NCI-H2081 (cell line): Measurements from ENCODE around the gene PRKCA.

Experiments
- DNase-seq, 2 experiments: peaks; one replicate each; lab custom pipeline; 2025; lab: John Stamatoyannopoulos, UW

Gene PRKCA

GRCh38 chr17:66518677-66519076 is 216.3 kb downstream of the PRKCA start:
- no peak for DNase-seq

DNA sequence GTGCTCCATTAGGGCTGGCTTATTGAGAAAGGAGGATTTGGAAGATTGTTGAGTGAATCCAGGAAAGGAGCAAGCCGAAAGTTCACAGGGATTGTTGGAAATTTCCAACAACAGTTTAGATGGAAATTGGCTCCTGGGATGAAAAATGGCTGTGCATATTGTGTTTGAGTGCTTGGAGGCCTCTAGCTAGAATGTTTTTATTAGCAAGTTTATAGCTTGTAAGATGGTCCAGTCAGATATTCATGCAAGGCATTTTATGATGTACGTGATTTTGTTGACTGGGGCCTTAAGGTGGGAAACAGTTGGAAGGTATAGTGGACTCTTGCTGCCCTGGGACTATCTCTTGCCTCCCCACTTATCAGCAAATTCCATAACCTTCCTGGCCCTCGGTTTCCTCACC is 216.7 kb downstream of the PRKCA start:
- DNase-seq = no peak

- no peak for DNase-seq
Measured at GRCh38 chr17:66520999-66521398, 218.6 kb downstream of the PRKCA start.

DNA sequence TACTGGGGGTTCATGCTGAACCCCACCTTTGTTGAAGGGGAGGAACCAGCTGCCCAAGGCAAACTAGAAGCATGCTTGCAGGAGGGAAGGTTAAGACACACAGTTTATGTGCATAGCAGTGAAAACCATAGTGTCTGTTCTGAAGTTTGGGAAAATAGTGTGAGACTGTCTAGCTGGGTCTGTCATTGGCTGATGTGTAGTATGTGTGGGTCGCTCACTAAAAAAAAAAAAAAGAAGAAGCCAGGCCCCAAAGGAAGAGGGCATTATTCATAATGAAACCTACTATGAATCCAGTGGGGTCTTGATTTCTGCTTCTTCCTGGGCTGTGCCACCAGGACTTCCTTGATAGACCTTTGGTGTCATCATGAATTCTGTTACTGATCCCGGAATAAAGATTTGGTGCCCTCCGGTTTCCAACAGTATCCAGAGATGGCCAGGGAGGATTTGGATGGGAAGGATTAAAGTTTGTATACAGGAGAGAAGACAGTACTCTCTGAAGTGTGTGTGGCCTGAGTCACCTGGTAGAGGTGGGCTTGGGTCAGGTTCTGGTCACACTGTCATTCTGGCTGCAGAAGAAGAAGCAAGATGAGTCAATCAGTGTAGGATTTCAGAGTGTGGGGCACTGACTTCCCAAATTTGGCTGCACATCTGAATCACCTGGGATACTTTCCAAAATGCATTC is 220.3 kb downstream of the PRKCA start:
- DNase-seq = no peak

- DNase-seq = no peak
Measured at GRCh38 chr17:66523378-66524200, 221.2 kb downstream of the PRKCA start.

DNA sequence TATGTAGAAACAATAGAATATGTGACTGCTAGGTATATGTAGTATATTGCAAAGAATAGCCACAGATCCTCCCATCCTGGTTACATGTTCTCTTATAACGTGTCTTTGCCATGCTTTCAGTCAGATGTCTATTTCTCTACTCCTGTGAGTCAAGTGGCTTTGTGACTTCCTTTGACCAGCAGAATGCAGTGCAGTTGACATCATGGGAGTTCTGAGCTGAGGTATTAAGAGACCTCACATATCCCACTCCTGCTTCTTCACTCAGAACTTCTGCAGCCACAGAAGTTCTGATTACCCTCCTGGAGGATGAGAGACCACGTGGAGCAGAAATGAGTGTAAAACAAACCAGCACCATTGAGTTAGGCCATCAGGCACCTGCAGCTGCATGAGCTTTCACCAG is 222.5 kb downstream of the PRKCA start:
- no peak for DNase-seq

- no peak for DNase-seq
Measured at GRCh38 chr17:66525338-66525737, 222.9 kb downstream of the PRKCA start.

DNA sequence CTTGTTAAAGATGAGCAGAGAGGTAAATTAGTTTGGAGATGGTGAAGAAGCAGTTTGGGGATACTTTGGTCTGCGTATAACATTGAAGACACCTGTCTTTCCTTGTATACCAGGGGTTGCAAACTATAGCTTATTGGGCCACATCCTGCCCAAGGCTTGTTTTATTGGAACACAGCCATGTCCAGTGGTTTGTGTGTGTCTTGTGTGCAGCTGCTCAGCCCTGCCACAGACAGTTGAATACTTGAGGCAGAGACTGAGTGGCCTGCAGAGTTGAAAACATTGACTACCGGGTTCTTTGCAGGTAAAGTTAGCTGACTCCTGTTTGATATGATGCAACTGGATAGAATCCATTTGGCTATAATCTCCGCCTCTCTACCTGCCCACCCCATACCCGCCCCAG is 224.4 kb downstream of the PRKCA start:
- peak in 1 of 2 experiments; percentile 54 for DNase-seq

DNA sequence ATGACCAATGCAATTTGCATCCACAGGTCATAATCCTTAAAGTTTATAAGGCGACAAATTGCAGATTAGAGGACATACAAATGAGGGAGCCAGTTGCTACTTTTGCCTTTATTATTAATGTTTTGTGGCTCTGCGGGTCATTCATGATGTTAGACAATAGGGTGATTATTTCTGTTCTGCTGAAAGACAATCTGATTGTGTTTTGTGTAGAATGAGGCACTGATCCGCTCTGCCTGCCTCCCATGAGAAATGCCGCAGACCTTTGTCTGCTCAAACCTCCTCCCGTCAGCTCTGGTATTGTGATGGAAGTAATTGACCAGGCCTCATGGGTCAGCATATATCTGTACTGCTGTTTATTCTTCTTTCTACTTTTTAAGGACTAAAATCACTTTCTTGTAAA is 224.9 kb downstream of the PRKCA start:
- DNase-seq = no peak

GRCh38 chr17:66531851-66532295 is 229.5 kb downstream of the PRKCA start:
- DNase-seq = no peak

DNA sequence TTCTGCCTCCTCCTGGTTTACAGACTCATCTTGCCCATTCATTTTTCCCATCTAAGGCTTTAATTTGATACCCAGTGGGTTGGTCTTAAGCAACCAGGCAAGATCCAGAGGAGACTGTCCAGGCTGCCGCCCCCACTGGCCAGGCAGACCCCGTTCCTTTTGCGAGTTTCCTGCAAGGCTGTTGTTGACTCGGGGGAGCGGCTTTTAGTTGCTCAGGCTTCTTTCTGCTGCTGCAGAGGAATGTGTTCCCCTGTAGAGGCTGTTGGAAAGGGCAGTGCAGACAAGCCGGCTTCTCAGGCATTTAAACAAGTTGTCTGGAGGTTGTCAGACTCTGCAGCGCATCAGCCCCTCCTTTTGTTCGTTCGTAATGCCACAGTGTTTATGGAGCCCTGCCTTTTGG is 231.2 kb downstream of the PRKCA start:
- no peak for DNase-seq

GRCh38 chr17:66533986-66534385 is 231.6 kb downstream of the PRKCA start:
- DNase-seq = no peak

DNA sequence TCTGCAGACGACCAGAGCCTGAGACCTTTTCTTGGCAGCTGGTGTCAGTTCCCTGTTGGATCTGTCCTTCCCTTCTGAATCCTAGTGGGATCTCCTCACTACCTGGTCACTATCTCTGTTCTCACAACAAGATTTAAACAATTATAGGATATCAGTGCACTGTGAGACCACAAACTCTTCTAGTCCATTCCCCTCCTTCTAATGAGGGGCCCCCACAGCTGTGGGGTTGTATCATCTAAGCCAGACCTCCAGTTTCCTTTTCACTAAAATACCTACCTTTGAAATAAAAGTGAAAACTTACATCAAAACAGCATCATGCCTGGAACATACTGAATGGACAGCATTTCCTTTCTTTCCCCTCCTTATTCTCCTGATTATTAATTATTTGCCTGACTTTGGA is 233.2 kb downstream of the PRKCA start:
- no peak for DNase-seq

DNA sequence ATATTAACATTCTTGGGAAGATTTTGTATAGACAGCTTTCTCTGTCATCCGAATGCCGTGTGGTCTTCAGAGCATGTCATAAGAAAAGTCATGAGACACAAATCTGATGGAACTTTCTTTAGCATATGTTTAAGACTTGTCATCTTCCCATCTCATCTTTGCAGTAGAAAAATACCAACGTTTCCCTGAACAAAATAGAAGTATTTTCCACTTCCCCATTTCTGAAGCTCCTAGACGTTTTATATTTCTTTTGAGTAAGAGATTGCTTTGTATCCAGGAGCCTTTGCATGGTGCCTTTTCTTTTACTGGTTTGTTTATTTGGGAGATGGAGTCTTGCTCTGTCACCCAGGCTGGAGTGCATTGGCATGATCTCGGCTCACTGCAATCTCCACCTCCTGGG is 235.1 kb downstream of the PRKCA start:
- DNase-seq = no peak

- no peak for DNase-seq
Measured at GRCh38 chr17:66538776-66539175, 236.4 kb downstream of the PRKCA start.

- no peak for DNase-seq
Measured at GRCh38 chr17:66540131-66540781, 237.8 kb downstream of the PRKCA start.

DNA sequence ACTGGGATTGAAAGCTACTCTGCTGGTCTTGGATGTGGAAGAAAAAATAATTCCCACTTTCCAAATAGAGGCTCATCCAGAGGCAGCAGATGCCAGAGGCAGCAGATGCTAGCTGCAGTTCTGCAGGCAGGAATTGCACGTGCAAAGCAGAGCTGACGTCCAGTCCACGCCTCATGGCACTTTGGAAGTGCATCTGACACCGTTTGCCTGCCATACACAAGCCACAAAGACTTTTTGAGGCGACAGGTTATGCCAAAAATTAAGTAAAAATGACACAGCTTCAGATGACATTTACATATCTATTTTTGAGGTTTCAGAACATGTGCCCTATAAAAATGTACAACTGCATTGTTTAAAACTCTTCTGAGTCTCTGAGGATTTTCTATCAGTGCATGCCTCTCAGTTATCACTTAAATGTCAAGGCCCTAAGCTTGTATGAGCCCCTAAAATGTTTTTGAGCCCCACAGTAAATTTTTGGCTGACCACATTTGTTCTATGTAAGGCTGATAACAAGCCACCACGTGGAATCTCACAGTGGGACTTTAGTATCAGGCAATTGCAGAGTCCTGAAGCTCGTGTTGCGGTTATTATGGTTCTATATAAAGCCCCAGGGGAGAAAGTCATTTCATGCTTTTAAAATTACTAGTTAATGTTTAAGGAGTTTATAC is 239.2 kb downstream of the PRKCA start:
- peak in 1 of 2 experiments; percentile 9 for DNase-seq

DNA sequence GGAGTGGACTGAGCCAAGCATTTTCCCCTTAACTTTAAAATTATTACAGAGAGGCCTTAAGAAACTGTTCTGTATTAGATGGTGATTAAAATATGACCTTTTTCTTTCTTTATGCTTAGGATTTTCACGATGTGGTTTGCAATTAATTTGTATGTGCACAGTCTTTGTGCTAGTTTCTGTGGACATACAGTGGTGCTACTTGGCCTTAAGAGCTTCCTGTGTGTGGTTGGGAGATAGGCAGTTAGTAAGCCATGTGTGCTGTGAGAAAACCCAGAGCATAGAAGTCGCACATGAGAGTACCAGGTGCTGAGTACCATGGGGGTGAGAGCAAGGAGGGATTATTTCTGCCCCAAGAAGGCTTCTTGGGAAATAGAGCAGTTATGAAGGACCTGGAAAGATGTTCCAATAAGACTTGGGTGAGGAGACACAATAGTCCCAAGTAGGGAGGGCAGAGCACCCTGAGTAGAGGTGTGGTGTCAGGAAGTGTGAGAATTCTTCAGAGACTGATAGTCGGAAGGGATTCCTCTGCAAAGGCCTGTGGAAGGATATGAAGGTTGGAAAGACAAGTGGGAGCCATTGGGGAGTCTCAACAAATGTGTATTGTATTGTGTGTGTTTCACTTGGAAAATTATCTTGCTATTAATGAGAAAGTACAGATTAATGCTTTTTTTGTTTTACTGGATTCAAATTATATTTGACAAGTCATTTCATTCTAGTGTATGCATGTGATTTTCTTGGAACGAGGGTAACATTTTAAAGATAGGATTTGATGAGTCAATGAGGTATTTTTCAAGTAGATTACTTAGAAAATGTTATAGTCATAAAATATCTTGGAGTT is 239.9 kb downstream of the PRKCA start:
- DNase-seq = peak in 1 of 2 experiments; percentile 20

DNA sequence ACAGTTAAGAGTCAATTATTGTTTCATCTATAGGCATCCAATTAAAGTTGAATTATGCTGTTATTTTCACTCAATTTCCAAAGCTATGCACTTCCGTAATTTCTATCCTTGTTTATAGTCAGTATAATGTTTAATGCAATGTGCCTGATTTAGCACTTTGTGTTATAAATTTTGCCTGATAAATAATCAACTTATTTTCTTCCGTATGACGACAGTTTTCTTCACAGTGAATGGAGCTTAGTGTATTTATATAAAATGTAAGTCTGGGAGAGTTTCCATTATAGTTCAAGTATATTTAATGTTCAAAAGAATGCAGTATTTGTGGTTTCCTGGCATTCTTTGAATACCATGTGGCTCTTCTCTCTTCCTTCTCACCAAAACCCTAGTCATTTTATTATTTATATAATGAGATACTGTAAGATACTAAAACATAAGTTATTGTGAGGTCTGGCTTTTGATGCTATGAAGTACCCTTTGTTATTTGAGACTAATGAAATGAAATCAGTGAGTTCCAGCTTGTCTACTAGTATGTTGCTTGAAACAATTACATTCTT is 240.6 kb downstream of the PRKCA start:
- DNase-seq = no peak

DNA sequence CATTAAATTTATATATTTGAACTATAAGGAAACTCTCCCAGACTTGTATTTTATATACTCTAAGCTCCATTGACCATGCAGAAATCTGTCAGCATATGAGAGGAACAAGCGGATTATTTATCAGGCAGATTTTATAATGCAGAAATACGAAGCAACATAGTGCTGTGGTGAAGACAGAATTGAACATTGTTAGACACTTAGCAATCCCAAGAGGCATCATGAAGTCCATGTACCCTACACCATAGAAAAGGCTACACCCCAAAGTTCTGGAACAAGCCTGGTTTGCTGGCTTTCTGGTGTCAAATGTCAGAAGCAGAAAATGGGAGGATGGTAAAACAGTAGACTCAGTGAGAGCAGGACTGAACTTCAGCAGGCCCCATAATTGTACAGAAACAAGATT is 241.1 kb downstream of the PRKCA start:
- DNase-seq = no peak

GRCh38 chr17:66545918-66546317 is 243.5 kb downstream of the PRKCA start:
- no peak for DNase-seq
